ENCODE results near the gene LGR4. TPM values are rescaled to one million over a fixed set of nuclear protein-coding genes. Genes with fewer than 3 reads are reported as not detected.
A peak's percentile ranks its signal among the peaks of the same experiment; 100 is the strongest.

The LGR4 gene
- total RNA-seq, 2 donors from 2014 or later, result 31.1 to 40.6 TPM

GRCh38 chr11:27386181-27386845 lies 86.3 kb downstream of the LGR4 start:
- TF ChIP-seq CTCF (IDR thresholded peaks at IDR 0.05), result no peak
- Histone ChIP-seq H3K4me3 (no peak overlapping the region), H3K9me3 (no peaks in the 10 kb centered on the region), H3K27ac (peak overlapping the region in 1 of 2 donors; percentile 6), H3K27me3 (no peaks in the 10 kb centered on the region), H3K36me3 (peaks cover 7% of the 10 kb centered on the region), H3K4me1 (peaks cover 0 to under 1% of the 10 kb centered on the region in 2 donors)
- no peak for DNase-seq (ENCODE audit: low spot score)

DNA sequence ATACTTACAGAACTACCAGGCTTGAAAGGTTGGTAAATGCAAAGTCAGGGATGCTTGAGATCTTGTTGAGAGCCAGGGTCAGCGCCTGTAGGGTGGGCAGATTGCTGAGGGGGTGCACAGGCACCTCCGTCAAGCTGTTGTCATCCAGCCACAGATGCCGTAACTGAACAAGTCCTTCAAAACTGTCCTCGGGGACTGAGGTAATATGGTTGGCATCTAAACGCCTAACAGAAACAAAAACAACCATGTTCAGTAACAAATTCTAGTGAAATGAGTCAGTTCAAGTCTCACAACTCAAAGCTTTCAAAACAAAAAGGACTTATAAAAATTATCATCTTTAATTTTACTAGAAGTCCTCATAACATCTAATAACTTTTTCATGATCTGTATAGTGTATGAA lies 87.3 kb downstream of the LGR4 start:
- H3K27ac ChIP-seq, result peak overlapping the region; percentile 1 to 6
- H3K4me1 ChIP-seq, result no peaks in the 10 kb centered on the region
- no peaks in the 10 kb centered on the region for H3K27me3 ChIP-seq
- H3K36me3 ChIP-seq, result peaks cover 15% of the 10 kb centered on the region
- H3K4me3 ChIP-seq, result no peak overlapping the region
- no peaks in the 10 kb centered on the region for H3K9me3 ChIP-seq
- TF ChIP-seq CTCF (IDR thresholded peaks at IDR 0.05), result no peak
- peak; percentile 62 for DNase-seq (ENCODE audit: low spot score)

DNA sequence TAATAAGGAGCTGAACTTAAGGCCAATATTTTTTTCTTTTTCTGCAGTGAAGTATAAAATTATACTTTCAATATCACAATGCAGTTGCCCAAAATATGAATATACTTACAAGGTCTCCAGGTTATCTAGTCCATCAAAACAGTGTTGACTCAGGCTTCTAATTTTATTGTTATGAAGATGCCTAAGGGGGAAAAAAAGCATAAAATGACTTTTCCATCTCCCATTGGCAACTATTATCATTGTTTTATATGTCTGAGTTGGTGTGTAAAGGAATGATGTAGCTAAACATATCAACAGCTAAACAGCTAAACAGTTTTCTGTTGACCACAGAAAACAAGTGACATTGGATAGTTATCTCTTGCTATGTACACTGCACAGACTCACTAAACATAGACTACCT lies 88.4 kb downstream of the LGR4 start:
- peaks cover 25% of the 10 kb centered on the region for H3K36me3 ChIP-seq
- TF ChIP-seq CTCF (IDR thresholded peaks at IDR 0.05), result no peak
- H3K27ac ChIP-seq, result peak overlapping the region in 1 of 2 donors; percentile 6
- no peaks in the 10 kb centered on the region for H3K4me1 ChIP-seq
- H3K4me3 ChIP-seq, result no peak overlapping the region
- H3K9me3 ChIP-seq, result no peaks in the 10 kb centered on the region
- no peak for DNase-seq (ENCODE audit: low spot score)
- no peaks in the 10 kb centered on the region for H3K27me3 ChIP-seq

DNA sequence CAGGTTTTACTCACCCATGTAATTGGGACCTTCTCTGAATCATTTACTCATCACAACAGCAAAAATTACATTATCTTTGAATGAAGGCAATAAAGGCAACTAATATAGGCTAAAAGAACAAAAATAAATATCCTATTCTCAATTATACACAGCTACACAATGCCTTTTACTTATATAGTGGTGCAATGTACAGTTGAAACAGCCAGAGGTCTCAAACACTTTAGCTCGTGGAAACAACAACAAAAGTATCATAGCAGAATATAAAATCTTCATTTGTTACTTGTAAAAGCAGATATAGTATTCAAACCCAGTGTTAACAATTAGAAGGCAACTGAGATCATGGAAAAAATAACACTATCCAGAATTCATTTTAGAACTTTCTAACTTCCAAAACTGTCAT lies 88.9 kb downstream of the LGR4 start:
- Histone ChIP-seq H3K9me3 (no peaks in the 10 kb centered on the region), H3K36me3 (peaks cover 31% of the 10 kb centered on the region), H3K27me3 (no peaks in the 10 kb centered on the region), H3K4me3 (no peak overlapping the region), H3K4me1 (no peaks in the 10 kb centered on the region), H3K27ac (peak overlapping the region in 1 of 2 donors; percentile 26)
- DNase-seq (ENCODE audit: low spot score), result no peak
- peak in 1 of 2 donors; percentile 16 for TF ChIP-seq CTCF (IDR thresholded peaks at IDR 0.05)

GRCh38 chr11:27381238-27381666 lies 91.3 kb downstream of the LGR4 start:
- TF ChIP-seq CTCF (IDR thresholded peaks at IDR 0.05), result no peak
- Histone ChIP-seq H3K9me3 (no peaks in the 10 kb centered on the region), H3K36me3 (peaks cover 41% of the 10 kb centered on the region)

DNA sequence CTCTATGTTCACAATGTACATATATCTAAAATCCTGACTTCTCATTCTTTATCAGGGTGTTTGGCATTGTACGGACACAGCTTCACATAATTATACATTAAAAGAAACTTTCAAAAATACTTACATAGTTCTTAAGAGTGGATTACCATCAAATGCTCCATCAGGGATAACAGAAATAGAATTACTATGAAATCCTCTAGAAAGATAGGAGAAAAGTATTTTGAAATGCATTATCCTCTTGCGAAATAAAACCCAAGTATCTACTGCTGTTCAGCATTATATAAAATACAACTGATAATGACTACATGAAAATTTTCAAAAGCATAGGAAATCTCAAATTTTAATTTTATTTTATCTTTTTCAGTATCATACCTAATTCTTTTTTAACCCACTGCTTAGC lies 91.8 kb downstream of the LGR4 start:
- DNase-seq (ENCODE audit: low spot score), result no peak
- Histone ChIP-seq H3K4me3 (no peak overlapping the region), H3K27me3 (no peaks in the 10 kb centered on the region), H3K9me3 (no peaks in the 10 kb centered on the region), H3K27ac (no peak overlapping the region), H3K4me1 (no peaks in the 10 kb centered on the region), H3K36me3 (peaks cover 41% of the 10 kb centered on the region)
- TF ChIP-seq CTCF (IDR thresholded peaks at IDR 0.05), result no peak

More at GRCh38 chr11:27381238-27381666, 91.3 kb downstream of the LGR4 start:
- DNase-seq (ENCODE audit: low spot score), result no peak
- Histone ChIP-seq H3K27me3 (no peaks in the 10 kb centered on the region), H3K27ac (no peak overlapping the region), H3K4me1 (no peaks in the 10 kb centered on the region), H3K4me3 (no peak overlapping the region)
